GM13976 (cell line): ENCODE data around the gene STAT5B.
"Not testable (repeated sequence)": the region's sequence is repeated elsewhere in the genome, so short reads cannot be mapped to it uniquely, and the experiment has no call there.

Experiments used
- DNase-seq: peaks from one replicate; pipeline ENCODE4 v3.0.0; 2012; ENCODE audit warnings: low spot score
- CTCF ChIP-seq: IDR thresholded peaks from 2 replicates; pipeline ENCODE4 v1.5.1; 2012; ENCODE audit warnings: borderline replicate concordance, mild to moderate bottlenecking; ENCODE audit not compliant: insufficient read depth; ENCODE audit errors: extremely low read depth, missing control alignments, control extremely low read depth
- in situ Hi-C: fragments of 300-500 bp; cut with MboI; formaldehyde crosslinking; loops from one replicate; pipeline ENCODE4 v1.12.0; 2022; ENCODE audit warnings: low sequenced_read_pairs, mixed read lengths, inconsistent platforms; ENCODE audit not compliant: unreplicated experiment

STAT5B gene

GRCh38 chr17:42190491-42191274 lies 85.5 kb downstream of the STAT5B start:
- no peak for TF ChIP-seq CTCF
- in situ Hi-C loops, result loop anchor here (25.0 kb wide), 1 partner anchor 222 kb away; the partner anchor contains the start of gene CAVIN1
- no peak for DNase-seq

GRCh38 chr17:42189651-42189965 lies 86.6 kb downstream of the STAT5B start:
- no peak for TF ChIP-seq CTCF
- in situ Hi-C loops, result loop anchor here (25.0 kb wide), 1 partner anchor 223 kb away; the partner anchor contains the start of gene CAVIN1
- no peak for DNase-seq

GRCh38 chr17:42188749-42189650 lies 87.2 kb downstream of the STAT5B start:
- no peak for DNase-seq

GRCh38 chr17:42187833-42188232 lies 88.4 kb downstream of the STAT5B start:
- in situ Hi-C loops, result loop anchor here (25.0 kb wide), 1 partner anchor 224 kb away; the partner anchor contains the start of gene CAVIN1
- no peak for TF ChIP-seq CTCF
- DNase-seq, result no peak

More at GRCh38 chr17:42188749-42189650, 87.2 kb downstream of the STAT5B start:
- in situ Hi-C loops, result loop anchor here (25.0 kb wide), 1 partner anchor 223 kb away; the partner anchor contains the start of gene CAVIN1
- no peak for TF ChIP-seq CTCF

- not testable (repeated sequence) for DNase-seq
- in situ Hi-C loops, result loop anchor here (25.0 kb wide), 1 partner anchor 226 kb away; the partner anchor contains the start of gene CAVIN1
Observed at GRCh38 chr17:42186191-42186590, 90.0 kb downstream of the STAT5B start.

- in situ Hi-C loops, result loop anchor here (25.0 kb wide), 1 partner anchor 227 kb away; the partner anchor contains the start of gene CAVIN1
- TF ChIP-seq CTCF, result no peak
- no peak for DNase-seq
Observed at GRCh38 chr17:42185621-42185930, 90.6 kb downstream of the STAT5B start.
